ENCODE data around the gene DCST1.

Gene DCST1

DNA sequence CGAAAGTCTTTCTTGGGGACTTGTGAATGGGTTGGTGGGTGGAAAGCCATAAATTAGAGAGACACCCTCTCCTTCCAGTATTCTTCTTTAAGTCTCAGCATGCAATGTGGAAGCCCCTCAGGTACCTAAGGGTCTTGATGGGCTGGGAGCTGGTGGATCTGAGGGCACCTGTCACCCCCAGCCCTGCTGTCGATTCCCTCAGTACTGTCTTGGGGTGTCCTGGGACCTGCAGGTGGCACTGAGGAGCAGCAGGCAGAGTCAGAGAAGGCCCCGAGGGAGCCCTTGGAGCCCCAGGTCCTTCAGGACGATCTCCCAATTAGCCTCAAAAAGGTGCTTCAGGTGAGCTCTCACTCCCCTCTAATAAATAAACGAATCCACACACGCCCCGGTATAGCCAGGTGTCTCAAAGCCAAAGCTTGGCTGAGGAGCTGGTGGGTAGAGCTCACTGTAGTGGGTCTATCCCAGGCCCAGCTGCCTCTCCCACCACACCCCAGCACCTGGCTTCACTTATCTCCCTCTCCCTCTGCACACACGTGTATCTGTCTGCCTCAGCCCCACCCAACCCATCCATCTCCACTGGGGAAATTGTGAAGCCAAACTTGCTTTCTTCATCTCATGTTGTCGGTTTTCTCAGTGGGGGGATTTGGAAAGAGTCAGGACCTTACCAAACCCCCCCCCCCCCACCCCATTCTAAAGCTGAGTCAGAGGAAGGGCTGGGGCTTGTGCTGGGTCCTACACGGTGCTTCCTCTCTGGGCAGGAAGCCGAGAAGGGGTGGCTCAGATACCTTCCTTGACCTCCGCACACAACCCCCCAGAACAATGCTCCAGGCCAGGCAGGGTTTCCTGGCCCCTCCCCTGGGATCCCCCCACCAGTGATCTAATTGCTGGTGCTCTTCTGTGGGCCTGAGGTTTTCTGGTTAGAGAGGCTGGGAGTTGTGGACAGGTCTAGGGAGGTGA is 19.1 kb downstream of the DCST1 start:
- TF ChIP-seq, protein P1, sequence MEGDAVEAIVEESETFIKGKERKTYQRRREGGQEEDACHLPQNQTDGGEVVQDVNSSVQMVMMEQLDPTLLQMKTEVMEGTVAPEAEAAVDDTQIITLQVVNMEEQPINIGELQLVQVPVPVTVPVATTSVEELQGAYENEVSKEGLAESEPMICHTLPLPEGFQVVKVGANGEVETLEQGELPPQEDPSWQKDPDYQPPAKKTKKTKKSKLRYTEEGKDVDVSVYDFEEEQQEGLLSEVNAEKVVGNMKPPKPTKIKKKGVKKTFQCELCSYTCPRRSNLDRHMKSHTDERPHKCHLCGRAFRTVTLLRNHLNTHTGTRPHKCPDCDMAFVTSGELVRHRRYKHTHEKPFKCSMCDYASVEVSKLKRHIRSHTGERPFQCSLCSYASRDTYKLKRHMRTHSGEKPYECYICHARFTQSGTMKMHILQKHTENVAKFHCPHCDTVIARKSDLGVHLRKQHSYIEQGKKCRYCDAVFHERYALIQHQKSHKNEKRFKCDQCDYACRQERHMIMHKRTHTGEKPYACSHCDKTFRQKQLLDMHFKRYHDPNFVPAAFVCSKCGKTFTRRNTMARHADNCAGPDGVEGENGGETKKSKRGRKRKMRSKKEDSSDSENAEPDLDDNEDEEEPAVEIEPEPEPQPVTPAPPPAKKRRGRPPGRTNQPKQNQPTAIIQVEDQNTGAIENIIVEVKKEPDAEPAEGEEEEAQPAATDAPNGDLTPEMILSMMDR (conservative IDR thresholded peaks at IDR 0.05), result peak; percentile 37
- no peak for TF ChIP-seq ZFX (IDR thresholded peaks at IDR 0.05)
- peak overlapping the region; percentile 94 for H3K27ac ChIP-seq

DNA sequence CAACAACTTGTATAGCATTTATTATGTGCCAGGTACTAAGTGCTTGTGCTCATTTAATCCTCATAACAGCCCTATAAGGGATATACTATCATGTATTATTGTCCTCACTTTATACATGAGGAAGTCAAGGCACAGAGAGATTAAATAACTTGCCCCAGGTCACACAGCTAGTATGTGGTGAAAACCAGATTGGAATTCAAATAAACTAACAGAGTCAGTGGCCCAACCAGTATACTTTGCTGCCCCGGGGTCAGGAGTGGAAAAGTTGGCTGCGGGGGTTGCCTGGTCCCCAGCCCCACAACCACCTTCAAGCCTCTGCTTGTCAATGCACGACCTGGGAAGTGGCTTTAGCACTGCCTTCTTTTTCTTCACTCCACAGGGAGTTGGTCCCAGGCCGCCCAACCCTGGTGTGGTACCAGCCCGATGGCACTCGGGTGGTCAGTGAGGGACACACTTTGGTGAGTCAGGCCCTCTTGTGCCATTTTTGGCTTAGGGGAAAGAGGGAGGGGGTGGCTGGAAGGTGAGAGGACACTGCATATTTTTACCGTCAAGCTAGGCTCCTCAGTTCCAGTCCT is 20.0 kb downstream of the DCST1 start:
- TF ChIP-seq, protein P1 (conservative IDR thresholded peaks at IDR 0.05), result no peak
- TF ChIP-seq ZFX (IDR thresholded peaks at IDR 0.05), result no peak
- no peak overlapping the region for H3K27ac ChIP-seq

DNA sequence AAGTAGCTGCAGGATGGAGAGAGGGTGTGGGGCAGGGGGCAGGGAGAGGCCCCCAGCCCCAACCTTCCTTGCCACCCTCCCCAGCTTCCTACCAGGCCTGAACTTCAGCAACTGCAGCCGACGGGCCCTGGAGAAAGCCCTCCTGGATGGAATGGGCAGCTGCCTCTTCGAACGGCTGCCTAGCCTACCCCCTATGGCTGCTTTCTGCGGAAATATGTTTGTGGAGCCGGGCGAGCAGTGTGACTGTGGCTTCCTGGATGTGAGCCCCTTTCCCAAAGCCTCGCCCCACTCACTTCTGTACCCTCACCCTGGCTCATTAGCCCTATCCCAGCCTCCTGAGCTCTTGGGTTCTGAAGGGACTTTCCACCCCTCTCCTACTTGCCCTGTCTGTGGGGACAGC is 23.5 kb downstream of the DCST1 start:
- no peak overlapping the region for H3K27ac ChIP-seq
- TF ChIP-seq, protein P1 (conservative IDR thresholded peaks at IDR 0.05), result no peak
- TF ChIP-seq ZFX (IDR thresholded peaks at IDR 0.05), result no peak

DNA sequence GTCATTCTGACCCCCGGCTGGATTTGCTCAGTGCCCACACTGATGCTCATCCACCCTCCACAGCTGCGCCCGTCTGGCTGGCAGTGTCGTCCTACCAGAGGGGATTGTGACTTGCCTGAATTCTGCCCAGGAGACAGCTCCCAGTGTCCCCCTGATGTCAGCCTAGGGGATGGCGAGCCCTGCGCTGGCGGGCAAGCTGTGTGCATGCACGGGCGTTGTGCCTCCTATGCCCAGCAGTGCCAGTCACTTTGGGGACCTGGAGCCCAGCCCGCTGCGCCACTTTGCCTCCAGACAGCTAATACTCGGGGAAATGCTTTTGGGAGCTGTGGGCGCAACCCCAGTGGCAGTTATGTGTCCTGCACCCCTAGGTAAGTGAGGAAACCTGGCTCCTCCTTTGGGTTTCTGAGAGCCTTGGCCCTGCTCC is 24.2 kb downstream of the DCST1 start:
- TF ChIP-seq ZFX (IDR thresholded peaks at IDR 0.05), result no peak
- H3K27ac ChIP-seq, result no peak overlapping the region

DNA sequence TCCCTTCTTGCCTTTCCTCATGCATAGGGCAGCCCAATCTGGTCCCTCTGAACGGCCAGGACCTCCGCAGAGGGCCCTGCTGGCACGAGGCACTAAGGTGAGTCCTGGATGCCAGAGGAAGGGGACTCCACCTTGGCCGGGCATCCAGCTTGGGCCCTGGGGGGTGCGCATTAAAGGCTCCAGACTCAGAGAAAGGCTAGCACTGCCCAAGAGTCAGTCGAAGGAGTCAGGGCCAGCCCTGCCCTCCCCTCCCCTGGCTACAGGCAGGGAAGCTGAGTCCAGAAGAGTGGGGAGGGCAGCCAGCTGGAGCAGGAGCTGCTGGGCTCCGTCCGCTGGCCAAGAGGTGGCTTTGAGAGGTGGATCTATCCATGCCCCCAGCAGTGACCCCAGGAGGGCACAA is 27.1 kb downstream of the DCST1 start:
- H3K27ac ChIP-seq, result no peak overlapping the region; the same call in 1 of the 2 replicates
- TF ChIP-seq ZFX (IDR thresholded peaks at IDR 0.05), result no peak
- TF ChIP-seq, protein P1 (conservative IDR thresholded peaks at IDR 0.05), result no peak

DNA sequence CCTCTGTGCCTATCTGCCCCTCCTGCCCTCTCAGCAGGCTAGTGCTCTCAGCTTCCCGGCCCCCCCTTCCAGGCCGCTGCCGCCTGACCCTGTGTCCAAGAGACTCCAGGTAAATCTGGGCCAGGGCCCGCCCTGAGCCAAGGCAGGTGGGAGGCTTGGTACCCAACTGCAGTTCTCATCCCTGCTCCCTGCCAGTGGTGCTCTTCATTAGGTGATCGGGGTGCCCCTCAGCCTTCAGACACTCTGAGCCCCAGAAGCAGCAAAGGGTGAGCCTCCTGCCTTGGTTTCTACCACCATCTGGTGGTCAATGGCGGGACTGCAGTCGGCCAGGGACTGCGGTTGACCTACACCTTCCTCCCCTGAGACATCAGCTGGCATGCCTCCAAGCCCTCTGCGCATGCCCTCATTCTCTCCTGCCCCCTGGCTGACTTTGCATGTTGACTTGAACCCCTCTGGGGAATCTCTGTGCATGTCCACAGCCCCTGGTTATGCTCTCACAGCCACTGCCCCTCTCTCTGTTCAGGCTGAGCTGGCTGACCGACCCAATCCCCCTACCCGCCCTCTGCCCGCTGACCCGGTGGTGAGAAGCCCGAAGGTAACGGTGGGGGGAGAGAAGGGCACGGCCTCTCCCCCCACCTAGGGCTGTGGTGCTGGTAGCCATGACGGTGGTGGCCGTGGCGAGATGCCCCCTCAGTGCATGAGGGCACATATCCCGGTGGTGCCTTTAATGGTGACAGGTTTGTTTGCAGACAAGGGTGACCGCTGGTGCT is 27.9 kb downstream of the DCST1 start:
- peak overlapping the region; percentile 0; the same call in 1 of the 2 replicates for H3K27ac ChIP-seq
- TF ChIP-seq, protein P1 (conservative IDR thresholded peaks at IDR 0.05), result peak; percentile 98
- no peak for TF ChIP-seq ZFX (IDR thresholded peaks at IDR 0.05)

DNA sequence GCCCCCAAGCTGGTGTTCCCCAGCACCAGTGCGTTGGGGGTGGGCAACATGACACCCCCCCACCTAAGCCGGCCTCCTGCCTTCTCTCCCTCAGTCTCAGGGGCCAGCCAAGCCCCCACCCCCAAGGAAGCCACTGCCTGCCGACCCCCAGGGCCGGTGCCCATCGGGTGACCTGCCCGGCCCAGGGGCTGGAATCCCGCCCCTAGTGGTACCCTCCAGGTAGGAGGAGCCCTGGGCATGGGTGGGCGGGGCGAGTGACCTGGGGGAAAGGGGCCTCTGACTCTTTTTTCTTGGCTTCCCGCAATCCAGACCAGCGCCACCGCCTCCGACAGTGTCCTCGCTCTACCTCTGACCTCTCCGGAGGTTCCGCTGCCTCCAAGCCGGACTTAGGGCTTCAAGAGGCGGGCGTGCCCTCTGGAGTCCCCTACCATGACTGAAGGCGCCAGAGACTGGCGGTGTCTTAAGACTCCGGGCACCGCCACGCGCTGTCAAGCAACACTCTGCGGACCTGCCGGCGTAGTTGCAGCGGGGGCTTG is 28.6 kb downstream of the DCST1 start:
- peak overlapping the region; percentile 0; the same call in 1 of the 2 replicates for H3K27ac ChIP-seq
- TF ChIP-seq ZFX (IDR thresholded peaks at IDR 0.05), result no peak
- TF ChIP-seq, protein P1 (conservative IDR thresholded peaks at IDR 0.05), result no peak

Measured in C4-2B (cell line).